T-helper 2 cell treated with Interferon-gamma antibody and Interleukin-4, amounts not matched to agents 5 μg/mL and 100 μg/mL, for 36 hours (primary cell): ENCODE data around the gene NXPH2.

Source experiments
- DNase-seq: peaks from one replicate; pipeline ENCODE4 v3.0.0; 2021; ENCODE audit warnings: low spot score
- H3K27ac Mint-ChIP-seq: one replicate; pipeline ENCODE4 v1.8.0; 2021; ENCODE audit warnings: mild to moderate bottlenecking, mixed read lengths
- H3K27me3 Mint-ChIP-seq: one replicate; pipeline ENCODE4 v1.8.0; 2021; ENCODE audit warnings: low read depth, mixed read lengths
- H3K36me3 Mint-ChIP-seq: one replicate; pipeline ENCODE4 v1.8.0; 2021; ENCODE audit warnings: low read depth, mixed read lengths
- H3K4me1 Mint-ChIP-seq: one replicate; pipeline ENCODE4 v1.8.0; 2021; ENCODE audit warnings: low read depth, mixed read lengths
- H3K4me3 Mint-ChIP-seq: one replicate; pipeline ENCODE4 v1.8.0; 2022; ENCODE audit warnings: mild to moderate bottlenecking, moderate library complexity, mixed read lengths
- H3K9me3 Mint-ChIP-seq: one replicate; pipeline ENCODE4 v1.8.0; 2021; ENCODE audit warnings: mixed read lengths

Gene NXPH2

DNA sequence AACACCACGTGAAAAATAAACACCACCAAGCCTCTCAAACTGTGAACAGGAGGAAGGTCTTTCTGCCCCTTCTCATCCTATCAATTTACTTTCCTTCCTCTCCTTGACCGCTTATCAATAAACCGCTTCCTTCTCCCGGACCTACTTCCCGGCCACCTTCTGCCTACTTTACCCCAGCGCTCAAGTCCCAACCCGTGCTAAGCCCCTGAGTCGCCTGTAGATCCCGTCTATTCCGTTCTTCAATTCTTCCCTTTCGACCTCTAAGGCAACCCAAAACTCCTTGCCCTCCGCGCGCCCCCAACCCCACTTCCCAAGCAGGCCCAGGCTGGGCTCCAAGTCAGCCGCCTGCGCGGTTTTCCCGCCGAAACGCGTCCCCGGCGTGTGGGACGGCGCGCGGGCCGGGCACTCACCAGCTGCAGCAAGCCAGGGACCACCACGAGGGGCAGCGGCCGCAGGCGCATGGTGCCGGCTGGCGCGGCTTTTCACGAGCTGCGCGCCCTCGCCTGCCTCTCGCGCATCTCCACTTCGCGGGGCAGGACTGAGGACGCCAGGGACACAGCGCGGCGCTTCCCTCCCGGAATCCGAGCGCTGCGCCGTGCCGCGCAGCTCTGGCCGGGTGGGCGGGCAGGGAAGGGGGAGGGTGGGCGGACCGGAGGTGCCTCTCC, at the start of gene NXPH2:
TSS of gene NXPH2 (minus strand) at position 610 of the 665 bp plus-strand sequence. CDS start at position 461, 149 bp downstream.
- Mint-ChIP-seq H3K4me1 (no peaks in the 10 kb centered on the region), H3K36me3 (no peaks in the 10 kb centered on the region), H3K27ac (no peak within 1 kb of the TSS), H3K27me3 (peaks cover 42% of the 10 kb centered on the region), H3K4me3 (no peak within 1 kb of the TSS), H3K9me3 (no peaks in the 10 kb centered on the region)
- no peak for DNase-seq

DNA sequence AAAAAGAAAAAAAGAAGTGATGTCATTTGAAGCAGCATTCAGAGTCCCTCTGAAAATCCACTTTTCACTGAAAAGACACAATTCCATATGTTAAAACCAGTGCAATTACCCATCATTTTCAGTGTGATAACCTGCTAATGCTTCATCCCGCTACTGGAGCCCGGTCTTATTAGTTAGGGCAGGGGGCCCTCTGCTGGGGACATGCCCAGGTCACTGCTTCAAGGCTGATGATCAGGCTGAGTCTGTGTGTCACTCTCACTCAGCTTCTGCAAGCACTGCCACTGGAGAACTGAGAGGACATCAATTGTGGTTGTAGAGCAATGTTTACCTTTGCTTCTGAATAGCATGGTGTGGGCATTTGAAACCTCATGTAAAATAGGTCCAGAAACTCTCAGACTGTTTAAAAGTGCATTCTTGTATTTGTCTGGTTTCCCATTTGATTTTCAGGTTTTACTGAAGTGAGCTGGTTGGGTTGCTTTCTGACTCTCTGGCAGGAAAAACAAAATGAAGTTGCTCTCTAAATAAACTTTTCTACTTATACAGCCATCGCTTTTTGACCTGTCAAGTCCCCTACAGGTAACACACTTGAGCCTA, 49.2 kb upstream of the NXPH2 start:
- Mint-ChIP-seq H3K4me1 (no peaks in the 10 kb centered on the region), H3K27me3 (peaks cover 4% of the 10 kb centered on the region), H3K27ac (no peak overlapping the region), H3K36me3 (no peaks in the 10 kb centered on the region), H3K9me3 (no peaks in the 10 kb centered on the region), H3K4me3 (no peak overlapping the region)
- DNase-seq = no peak

DNA sequence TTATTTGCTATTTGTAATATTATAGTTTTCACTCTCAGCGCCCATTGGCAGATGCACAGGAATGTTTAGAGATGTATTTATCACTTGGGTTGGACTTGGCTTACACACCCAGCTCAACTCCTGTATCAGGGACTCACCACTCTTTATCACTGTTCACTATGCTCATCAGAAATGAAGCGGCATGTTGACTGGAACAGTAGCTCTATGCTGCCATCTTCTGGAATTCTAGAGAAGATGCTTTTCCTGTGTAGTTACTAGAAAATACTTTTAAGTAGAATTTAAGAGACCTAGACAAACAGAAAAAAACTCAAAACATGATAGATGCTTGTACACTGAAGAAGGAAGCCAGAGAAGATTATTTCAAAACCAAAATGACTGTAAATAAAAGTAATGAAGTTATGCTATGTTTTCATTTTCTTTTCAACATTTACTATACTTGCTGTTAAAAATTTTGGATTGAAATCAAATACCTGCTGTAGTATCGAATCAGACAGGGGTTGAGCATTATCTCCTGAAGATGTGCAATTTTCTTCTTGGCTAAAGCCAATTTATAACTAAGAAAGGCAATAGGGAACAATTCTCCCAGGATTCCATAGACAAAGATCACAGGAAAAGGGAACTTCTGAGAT, 47.4 kb upstream of the NXPH2 start:
- no peaks in the 10 kb centered on the region for H3K36me3 Mint-ChIP-seq
- no peak for DNase-seq
- H3K4me3 Mint-ChIP-seq = no peak overlapping the region

DNA sequence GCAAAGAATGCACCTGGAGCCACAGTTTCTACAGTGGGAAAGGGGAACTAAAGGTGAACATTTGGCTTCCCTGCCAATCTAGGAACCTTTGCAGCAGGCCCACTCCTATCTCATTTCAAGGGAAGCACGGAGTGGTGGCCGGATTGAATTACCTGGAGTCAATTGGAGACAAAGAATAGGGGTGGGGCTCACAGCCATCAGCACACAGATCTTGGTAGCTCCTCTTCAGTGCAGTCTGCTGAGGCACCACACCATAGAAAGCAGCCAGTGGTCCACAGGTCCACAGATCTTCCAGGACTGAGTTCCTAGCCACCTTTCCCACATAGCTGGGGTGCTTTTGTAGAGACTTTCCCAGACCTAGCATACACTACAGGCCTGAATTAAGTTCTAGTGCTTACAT, 43.5 kb upstream of the NXPH2 start:
- Mint-ChIP-seq H3K27ac (no peak overlapping the region), H3K4me3 (no peak overlapping the region), H3K27me3 (peaks cover 4% of the 10 kb centered on the region), H3K36me3 (no peaks in the 10 kb centered on the region), H3K4me1 (no peaks in the 10 kb centered on the region), H3K9me3 (no peaks in the 10 kb centered on the region)
- DNase-seq = no peak

More for the DNA sequence above, 47.4 kb upstream of the NXPH2 start:
- Mint-ChIP-seq H3K9me3 (no peaks in the 10 kb centered on the region), H3K4me1 (no peaks in the 10 kb centered on the region), H3K27ac (no peak overlapping the region), H3K27me3 (peaks cover 4% of the 10 kb centered on the region)

DNA sequence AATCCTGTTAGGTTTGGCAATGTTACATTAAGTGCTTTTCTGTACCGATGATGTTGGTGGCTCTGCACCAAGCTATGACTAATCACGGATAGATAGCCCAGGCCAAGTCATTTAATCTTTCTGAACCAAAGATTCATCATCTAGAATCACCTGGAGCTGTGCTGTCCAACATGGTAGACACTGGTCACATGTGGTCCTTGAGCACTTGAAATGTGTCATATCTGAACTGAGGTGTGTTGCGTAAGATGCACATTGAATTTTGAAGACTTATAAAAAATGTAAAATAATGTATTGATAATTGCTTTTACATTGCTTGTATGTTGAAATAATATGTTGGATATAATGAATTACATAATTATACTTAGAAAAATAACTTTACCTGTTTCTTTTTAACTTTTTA, 39.8 kb upstream of the NXPH2 start:
- DNase-seq = no peak
- no peaks in the 10 kb centered on the region for H3K4me1 Mint-ChIP-seq
- H3K9me3 Mint-ChIP-seq = no peaks in the 10 kb centered on the region
- no peaks in the 10 kb centered on the region for H3K36me3 Mint-ChIP-seq
- no peaks in the 10 kb centered on the region for H3K27me3 Mint-ChIP-seq
- H3K27ac Mint-ChIP-seq = no peak overlapping the region
- H3K4me3 Mint-ChIP-seq = no peak overlapping the region

DNA sequence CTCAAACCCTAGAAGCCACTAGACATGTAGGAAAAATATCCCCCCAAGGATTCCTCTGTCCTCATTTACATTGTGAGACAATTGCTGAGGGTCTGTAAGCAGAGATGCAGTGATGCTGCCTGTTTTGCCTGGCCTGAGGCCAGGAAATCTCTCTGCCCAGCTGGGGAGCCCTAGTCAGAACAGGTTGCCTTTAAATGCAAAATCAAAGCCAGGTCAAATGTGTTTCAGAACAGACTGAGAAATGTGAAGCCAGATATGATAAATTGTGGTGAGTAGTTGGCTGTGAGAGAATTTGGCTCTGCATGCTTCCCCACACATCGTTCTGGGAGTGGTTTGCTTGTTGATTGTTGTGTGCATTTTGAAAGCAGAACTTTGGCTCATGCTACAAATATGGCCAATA, 38.4 kb upstream of the NXPH2 start:
- H3K9me3 Mint-ChIP-seq = no peaks in the 10 kb centered on the region
- H3K27me3 Mint-ChIP-seq = no peaks in the 10 kb centered on the region
- no peak overlapping the region for H3K4me3 Mint-ChIP-seq
- H3K4me1 Mint-ChIP-seq = no peaks in the 10 kb centered on the region
- no peak for DNase-seq
- H3K36me3 Mint-ChIP-seq = no peaks in the 10 kb centered on the region
- H3K27ac Mint-ChIP-seq = no peak overlapping the region

DNA sequence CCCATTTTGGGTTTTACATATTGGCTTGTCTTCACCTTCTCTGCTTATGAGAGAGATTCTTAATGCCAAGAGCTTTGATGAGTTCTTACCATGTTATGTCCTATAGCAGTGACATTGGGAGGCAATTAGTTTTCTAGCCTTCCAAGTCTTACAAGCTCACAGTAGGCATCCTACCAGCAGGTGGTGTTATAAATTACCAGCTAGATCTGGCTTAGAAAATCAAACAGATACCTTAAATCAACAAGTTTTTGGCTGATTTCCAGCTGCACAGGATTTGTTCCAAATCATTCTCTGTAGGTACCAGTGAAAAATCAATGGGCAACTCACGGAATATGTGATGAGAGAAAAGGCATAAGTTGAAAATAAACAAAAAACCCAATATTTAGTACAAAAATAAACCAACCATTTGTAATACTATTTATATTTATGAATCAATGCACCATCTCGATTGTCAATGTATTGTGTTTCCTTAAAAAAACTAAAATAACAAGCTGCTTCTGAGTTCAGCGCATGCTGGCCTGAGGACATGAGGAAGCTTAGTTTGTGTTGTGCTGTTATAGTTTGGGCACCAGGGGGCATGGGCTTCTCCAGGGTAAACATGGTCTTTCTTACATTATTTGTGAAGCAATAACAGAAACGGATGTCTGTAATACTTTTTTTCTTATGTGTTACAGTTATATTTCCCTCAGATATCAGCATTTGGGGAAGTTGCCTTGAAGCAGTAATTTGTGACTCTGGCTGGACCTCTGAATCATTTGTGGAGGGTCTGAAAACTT, 34.1 kb upstream of the NXPH2 start:
- H3K27ac Mint-ChIP-seq = no peak overlapping the region
- H3K4me1 Mint-ChIP-seq = no peaks in the 10 kb centered on the region
- no peaks in the 10 kb centered on the region for H3K9me3 Mint-ChIP-seq
- H3K27me3 Mint-ChIP-seq = no peaks in the 10 kb centered on the region
- no peak overlapping the region for H3K4me3 Mint-ChIP-seq
- DNase-seq = no peak
- no peaks in the 10 kb centered on the region for H3K36me3 Mint-ChIP-seq

DNA sequence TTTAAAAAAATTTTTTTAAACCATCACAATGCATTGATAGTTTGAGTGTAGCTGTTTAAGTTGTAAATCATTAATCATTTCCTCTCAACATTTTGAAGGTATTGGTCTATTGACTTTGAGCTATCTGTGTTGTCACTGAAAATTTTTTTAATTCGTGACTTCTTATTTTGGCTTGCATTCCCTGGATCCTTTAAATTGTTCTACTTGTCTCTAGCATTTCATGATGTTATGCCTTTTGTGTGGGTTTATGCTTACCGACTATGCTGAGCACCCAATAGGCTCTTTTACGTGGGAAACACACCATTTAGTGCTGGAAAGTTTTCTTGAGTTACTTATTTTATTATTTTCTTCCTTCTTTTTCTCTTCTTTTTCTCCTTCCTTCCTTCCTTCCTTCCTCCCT, 31.2 kb upstream of the NXPH2 start:
- Mint-ChIP-seq H3K36me3 (no peaks in the 10 kb centered on the region), H3K9me3 (no peaks in the 10 kb centered on the region), H3K27me3 (no peaks in the 10 kb centered on the region), H3K27ac (no peak overlapping the region), H3K4me3 (no peak overlapping the region), H3K4me1 (no peaks in the 10 kb centered on the region)
- DNase-seq = no peak

DNA sequence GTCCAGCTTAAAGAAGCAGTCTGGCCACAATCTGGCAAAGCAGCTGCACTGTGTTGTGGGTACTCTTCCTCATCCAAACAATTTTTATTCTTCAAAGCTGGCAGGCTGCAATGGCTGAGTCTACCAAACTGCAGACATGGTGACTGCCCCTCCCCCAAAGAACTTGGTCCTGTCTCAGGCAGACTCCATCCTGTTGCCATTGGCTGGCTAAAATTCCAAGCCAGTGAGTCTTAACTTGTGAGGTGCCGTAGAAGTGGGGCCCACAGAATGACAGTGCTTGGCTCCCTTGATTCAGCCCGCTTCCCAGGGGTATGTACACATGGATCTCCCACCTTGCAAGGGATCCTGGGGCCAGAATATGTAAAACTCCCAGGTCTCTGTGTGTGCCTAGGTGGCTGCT, 14.5 kb upstream of the NXPH2 start:
- Mint-ChIP-seq H3K4me3 (no peak overlapping the region), H3K9me3 (no peaks in the 10 kb centered on the region), H3K27ac (no peak overlapping the region), H3K4me1 (no peaks in the 10 kb centered on the region), H3K27me3 (peaks cover 3% of the 10 kb centered on the region), H3K36me3 (no peaks in the 10 kb centered on the region)
- no peak for DNase-seq

DNA sequence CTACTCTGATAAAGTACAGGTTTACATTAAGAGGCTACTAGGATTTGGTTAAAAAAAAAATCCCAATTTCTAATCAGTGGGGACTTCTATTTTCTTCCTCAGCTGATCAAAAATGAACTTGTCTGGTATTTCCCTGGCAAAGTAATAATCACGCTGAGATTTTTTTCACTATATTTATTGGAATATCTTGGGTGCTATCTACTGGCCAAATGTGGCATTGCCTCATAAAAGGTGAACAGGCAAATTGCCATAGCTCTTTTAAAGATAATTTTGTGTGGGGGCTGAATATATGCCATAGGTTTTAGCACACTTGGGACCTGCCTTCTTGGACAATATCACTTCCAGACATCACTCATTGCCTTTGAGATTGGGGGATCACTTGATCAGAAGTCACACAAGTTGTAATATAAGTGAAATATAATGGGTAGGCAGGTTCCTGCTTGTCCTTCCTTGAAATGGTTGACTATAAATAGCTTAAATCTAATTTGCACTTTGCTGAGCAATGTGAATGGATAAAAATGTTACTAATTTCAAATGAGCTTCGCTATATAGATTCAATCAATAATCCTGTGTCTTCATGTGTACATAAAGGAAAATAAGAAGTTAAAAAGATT, 7.0 kb upstream of the NXPH2 start:
- no peaks in the 10 kb centered on the region for H3K4me1 Mint-ChIP-seq
- H3K9me3 Mint-ChIP-seq = no peaks in the 10 kb centered on the region
- no peak overlapping the region for H3K27ac Mint-ChIP-seq
- no peak for DNase-seq
- peaks cover 16% of the 10 kb centered on the region for H3K27me3 Mint-ChIP-seq
- no peak overlapping the region for H3K4me3 Mint-ChIP-seq
- no peaks in the 10 kb centered on the region for H3K36me3 Mint-ChIP-seq

DNA sequence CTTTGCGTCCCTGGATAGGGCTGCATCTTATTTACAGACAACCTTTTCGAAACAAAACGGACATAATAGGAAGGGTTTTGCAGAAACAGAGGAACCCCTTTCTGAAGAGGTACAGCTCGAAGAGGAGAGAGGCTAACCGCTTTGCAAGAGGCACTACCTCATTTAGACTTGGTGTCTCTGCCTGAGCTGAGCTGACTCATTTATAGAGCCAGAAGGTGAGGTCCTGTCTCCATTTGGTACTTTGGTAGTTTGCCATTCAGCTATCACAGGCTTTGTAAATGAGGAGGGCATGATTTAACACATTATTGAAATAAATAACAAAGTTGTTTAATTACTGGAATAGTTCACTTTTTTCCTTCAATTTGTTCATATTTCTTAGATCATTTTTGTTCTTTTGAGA, 2.2 kb upstream of the NXPH2 start:
- Mint-ChIP-seq H3K36me3 (no peaks in the 10 kb centered on the region), H3K4me3 (no peak overlapping the region), H3K27me3 (peaks cover 42% of the 10 kb centered on the region), H3K27ac (no peak overlapping the region), H3K9me3 (no peaks in the 10 kb centered on the region), H3K4me1 (no peaks in the 10 kb centered on the region)
- DNase-seq = no peak

DNA sequence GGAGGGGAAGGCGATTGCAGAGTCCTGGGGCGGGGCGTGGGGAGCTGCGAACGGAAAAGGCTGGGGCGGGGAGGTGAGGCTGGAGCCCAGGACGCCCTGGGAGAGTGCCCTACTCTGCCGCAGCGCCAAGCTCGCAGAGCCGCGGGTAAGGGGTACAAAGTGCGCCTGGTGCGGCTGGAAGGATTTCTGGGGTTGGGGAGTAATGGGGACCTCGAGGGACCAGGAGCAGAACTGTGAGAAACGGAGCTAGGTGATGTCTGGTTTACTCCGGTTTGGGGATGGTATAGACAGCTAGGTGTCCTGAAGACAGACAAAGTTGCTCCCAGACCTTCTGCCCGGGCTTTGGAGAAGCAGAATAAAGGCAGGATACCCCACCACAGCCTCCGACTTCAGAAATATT, 718 bp upstream of the NXPH2 start:
- Mint-ChIP-seq H3K36me3 (no peaks in the 10 kb centered on the region), H3K4me1 (no peaks in the 10 kb centered on the region), H3K27ac (no peak overlapping the region), H3K9me3 (no peaks in the 10 kb centered on the region), H3K27me3 (peaks cover 42% of the 10 kb centered on the region), H3K4me3 (no peak overlapping the region)
- no peak for DNase-seq

DNA sequence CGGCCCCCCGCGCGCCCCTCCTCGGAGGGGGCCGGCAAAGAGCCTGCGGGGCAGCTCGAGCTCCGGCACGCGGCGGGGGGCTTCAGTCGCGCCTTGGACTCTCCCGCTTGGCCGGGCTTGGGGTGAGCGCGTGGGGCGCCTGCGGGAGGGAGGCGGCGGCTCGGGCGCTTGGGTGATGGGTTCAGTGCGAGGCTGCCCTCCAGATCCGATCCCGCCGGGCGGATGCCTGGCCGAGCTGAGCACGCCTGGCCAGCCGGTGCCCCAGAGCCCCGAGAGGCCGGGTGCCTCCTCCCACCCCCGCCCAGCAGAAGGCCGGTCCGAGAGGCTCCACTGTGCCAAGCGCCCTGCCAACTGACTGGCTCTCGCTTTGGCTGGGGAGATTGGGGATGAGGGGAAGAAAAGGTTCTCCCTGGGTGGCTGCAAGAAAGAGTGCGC, 273 bp upstream of the NXPH2 start:
- Mint-ChIP-seq H3K4me1 (no peaks in the 10 kb centered on the region), H3K27me3 (peaks cover 42% of the 10 kb centered on the region), H3K27ac (no peak overlapping the region), H3K4me3 (no peak overlapping the region), H3K9me3 (no peaks in the 10 kb centered on the region), H3K36me3 (no peaks in the 10 kb centered on the region)
- DNase-seq = no peak

DNA sequence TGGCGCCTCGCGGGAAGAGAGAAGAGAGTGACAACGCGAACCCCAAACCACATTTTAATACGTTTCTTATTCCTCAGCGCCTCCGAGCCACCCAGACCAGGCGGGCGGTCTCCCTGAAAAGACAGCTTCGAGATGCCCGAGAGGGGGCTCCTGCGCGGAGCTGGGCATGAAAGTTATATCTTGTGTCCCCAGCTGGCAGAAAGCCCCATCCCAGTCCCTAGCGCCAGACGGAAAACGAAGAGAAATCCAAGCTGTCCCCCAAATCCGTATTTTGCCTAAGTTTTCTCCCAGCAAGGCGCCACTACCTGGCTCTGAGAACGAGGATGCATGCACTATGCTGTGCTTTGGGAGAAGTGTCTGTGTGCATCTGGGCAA, 797 bp downstream of the NXPH2 start:
- H3K27me3 Mint-ChIP-seq = peaks cover 42% of the 10 kb centered on the region
- no peaks in the 10 kb centered on the region for H3K9me3 Mint-ChIP-seq
- H3K36me3 Mint-ChIP-seq = no peaks in the 10 kb centered on the region
- no peak overlapping the region for H3K27ac Mint-ChIP-seq
- DNase-seq = no peak
- no peak overlapping the region for H3K4me3 Mint-ChIP-seq
- H3K4me1 Mint-ChIP-seq = no peaks in the 10 kb centered on the region
